GM18505 (cell line): ENCODE results near the gene SYNPR.

ENCODE experiments used
- ATAC-seq: cut with Tn5 transposase; IDR thresholded peaks from one replicate; pipeline ENCODE4 v1.9.1; 2021; ENCODE audit not compliant: unreplicated experiment
- POLR2A ChIP-seq: IDR thresholded peaks from 4 replicates; pipeline ENCODE4 v1.6.1; 2011; ENCODE audit warnings: borderline replicate concordance; ENCODE audit not compliant: insufficient read depth, insufficient read length; ENCODE audit errors: extremely low read depth

Gene SYNPR

GRCh38 chr3:63279005-63279841 is 1.1 kb downstream of the SYNPR start:
- no peak for TF ChIP-seq POLR2A
- ATAC-seq, result no peak

- ATAC-seq, result no peak
- TF ChIP-seq POLR2A, result no peak
These were observed 9.5 kb downstream of the SYNPR start for GRCh38 chr3:63287610-63288009.

GRCh38 chr3:63290686-63291085 is 12.6 kb downstream of the SYNPR start:
- TF ChIP-seq POLR2A, result no peak
- ATAC-seq, result no peak

DNA sequence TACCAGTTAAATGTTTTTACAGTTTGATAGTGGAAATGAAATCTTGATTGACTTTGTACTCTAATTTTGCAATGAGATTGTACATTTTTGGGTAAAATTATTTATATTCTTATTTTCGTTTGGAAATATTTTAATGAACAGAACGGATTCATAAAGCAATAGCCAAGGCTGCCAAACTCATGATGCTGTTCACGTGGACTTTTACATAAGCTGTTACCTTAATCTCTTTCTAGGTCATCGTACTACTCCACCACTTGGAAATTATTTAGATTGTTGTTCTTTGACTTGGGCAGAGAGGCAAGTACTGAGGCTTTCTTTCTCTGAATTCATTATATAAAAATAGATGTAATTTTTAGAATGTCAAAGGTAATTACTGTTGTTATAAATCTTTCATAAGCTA is 16.2 kb downstream of the SYNPR start:
- TF ChIP-seq POLR2A, result no peak
- no peak for ATAC-seq

- no peak for TF ChIP-seq POLR2A
- no peak for ATAC-seq
These were observed 17.2 kb downstream of the SYNPR start for GRCh38 chr3:63295356-63295755.

DNA sequence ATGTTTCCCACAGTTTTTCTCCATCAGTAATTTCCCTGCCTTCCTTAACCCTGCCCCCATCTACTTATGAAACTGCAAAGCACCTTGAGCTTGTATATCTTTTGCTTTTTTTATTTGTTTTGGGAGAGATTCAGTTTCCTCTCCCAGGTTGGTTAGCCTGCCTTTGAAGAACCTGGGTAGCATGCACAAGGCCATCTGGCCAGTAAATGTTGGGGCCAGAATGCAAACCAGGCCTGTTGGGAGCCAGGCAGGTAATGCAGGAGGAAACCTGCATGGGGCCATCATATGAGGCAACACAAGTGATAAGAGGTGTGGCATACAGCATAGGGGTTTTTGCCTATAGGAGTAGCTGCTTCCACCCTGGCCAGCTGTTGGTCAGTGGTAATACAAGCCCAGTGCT is 17.7 kb downstream of the SYNPR start:
- no peak for TF ChIP-seq POLR2A
- no peak for ATAC-seq

- ATAC-seq, result no peak
- no peak for TF ChIP-seq POLR2A
These were observed 18.1 kb downstream of the SYNPR start for GRCh38 chr3:63296249-63296648.

- no peak for ATAC-seq
- TF ChIP-seq POLR2A, result no peak
These were observed 25.1 kb downstream of the SYNPR start for GRCh38 chr3:63303238-63303637.

DNA sequence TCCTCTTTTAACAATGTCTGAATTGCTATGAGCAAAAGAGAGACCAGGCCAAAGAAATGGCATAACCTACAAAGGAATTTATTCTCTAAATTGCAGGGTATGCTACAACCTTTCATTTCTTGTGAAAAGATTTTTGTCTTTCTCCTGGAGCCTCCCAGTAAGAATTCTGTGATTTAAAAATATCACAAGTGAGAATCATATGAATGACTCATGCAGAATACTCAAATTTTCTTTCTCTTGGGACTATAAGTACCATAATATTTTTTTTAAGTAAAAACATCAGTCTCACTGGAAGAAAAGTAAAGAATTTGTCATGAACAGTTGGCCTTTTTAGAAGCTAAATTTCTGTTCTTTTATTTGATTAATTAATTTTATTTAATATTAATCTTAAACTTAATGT is 26.3 kb downstream of the SYNPR start:
- no peak for TF ChIP-seq POLR2A
- ATAC-seq, result no peak

- no peak for ATAC-seq
- TF ChIP-seq POLR2A, result no peak
These were observed 30.0 kb downstream of the SYNPR start for GRCh38 chr3:63308072-63308471.

- no peak for ATAC-seq
- no peak for TF ChIP-seq POLR2A
These were observed 31.7 kb downstream of the SYNPR start for GRCh38 chr3:63309768-63310167.

DNA sequence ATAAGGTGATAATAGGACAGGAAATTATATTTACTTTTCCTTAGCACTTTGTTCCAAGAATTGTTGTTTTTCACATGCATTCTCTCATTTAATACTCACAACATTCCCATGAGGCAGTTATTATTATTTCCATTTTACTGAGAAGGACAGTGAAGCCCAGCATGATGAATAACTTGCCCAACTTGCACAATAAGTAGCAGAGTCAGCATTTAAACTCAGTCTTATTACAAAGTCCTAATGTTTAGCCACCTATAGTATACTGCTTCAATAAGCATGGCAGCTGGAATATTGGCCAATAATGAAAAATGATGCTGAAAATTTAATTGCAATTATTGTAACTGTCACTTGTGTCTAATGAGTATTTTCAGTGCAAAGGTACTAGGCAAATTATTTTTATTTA is 45.7 kb downstream of the SYNPR start:
- no peak for ATAC-seq
- TF ChIP-seq POLR2A, result no peak

DNA sequence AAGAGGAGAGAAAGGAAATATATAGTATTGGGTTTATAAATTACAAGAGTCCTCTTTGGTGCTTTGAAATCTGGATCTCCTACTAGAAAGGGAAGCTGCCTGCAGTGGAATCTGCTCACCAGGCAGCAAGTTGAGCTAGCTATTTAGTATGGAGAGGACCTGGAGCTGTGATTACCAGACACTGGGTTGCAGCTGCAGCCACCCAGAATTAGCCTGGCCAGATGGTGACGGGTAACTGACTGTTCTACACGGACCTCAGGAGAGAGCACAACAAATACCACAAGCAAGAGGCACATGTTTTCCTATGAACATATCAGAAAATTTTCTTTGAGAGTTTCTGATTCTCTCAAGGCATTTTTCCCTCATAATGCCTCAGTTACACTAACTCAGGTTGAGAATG is 46.5 kb downstream of the SYNPR start:
- ATAC-seq, result no peak
- TF ChIP-seq POLR2A, result no peak

DNA sequence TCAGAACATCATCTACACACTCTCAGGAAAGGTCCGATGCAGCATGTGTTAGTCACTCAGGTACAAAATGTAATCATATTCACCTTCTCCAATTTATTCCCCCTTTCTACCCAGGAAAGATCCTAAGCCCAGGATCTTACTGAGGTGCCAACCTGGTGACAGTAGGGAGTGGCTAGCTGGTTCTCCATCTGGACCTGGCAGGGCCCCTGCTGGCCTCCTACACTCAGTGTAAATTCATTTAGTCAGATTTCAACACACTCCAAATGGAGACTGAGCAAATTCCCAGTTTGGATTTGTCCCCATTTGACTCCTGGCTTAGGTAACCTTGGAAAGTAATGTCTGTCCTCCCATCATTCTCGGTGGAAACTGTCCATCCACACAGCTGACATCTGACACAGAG is 47.3 kb downstream of the SYNPR start:
- ATAC-seq, result no peak
- no peak for TF ChIP-seq POLR2A
